Liver (tissue), 9 donors: Measurements from ENCODE around the gene RNF149. TPM values are rescaled to one million over a fixed set of nuclear protein-coding genes. Genes with fewer than 3 reads are reported as not detected.
A peak's percentile ranks its signal among the peaks of the same experiment; 100 is the strongest.

Experiments
- DNase-seq: peaks from one replicate; pipeline ENCODE4 v3.0.0-alpha.2; 2017; ENCODE audit warnings: low spot score
- H3K27ac ChIP-seq, 2 donors: one replicate each; pipeline ENCODE4 v1.7.0; 2013; ENCODE audit warnings: inconsistent platforms in 2 of 2, low read length in 2 of 2, control low read depth in 1 of 2, low read depth in 1 of 2, mild to moderate bottlenecking in 1 of 2
- H3K27me3 ChIP-seq, 4 donors: one replicate each; pipeline versions ENCODE4 v1.6.1 to v1.7.0; 2013; ENCODE audit warnings: low read length in 3 of 4, inconsistent platforms in 1 of 4, mild to moderate bottlenecking in 1 of 4, moderate library complexity in 1 of 4; ENCODE audit not compliant: control insufficient read depth in 4 of 4, insufficient read depth in 4 of 4
- H3K36me3 ChIP-seq, 4 donors: one replicate each; pipeline versions ENCODE4 v1.6.1 to v1.7.0; 2013; ENCODE audit warnings: low read length in 3 of 4, mild to moderate bottlenecking in 3 of 4, low read depth in 1 of 4, moderate library complexity in 1 of 4; ENCODE audit not compliant: control insufficient read depth in 4 of 4, insufficient read depth in 3 of 4
- H3K4me1 ChIP-seq, 4 donors: one replicate each; pipeline versions ENCODE4 v1.6.1 to v1.7.0; 2013; ENCODE audit warnings: low read length in 3 of 4, mild to moderate bottlenecking in 3 of 4, moderate library complexity in 1 of 4; ENCODE audit not compliant: control insufficient read depth in 4 of 4, insufficient read depth in 4 of 4
- H3K4me3 ChIP-seq, 3 donors: one replicate each; pipeline versions ENCODE4 v1.6.1 to v1.7.0; 2013; ENCODE audit warnings: low read length in 3 of 3, control low read depth in 1 of 3, low read depth in 1 of 3, mild to moderate bottlenecking in 1 of 3
- H3K9ac ChIP-seq, 2 donors: one replicate each; pipeline ENCODE4 v1.7.0; 2013; ENCODE audit warnings: low read length in 2 of 2, mild to moderate bottlenecking in 2 of 2, moderate library complexity in 2 of 2, control low read depth in 1 of 2, low read depth in 1 of 2
- H3K9me3 ChIP-seq, 4 donors: one replicate each; pipeline versions ENCODE4 v1.6.1 to v1.7.0; 2013; ENCODE audit warnings: low read length in 3 of 4; ENCODE audit not compliant: control insufficient read depth in 4 of 4
- ATF3 ChIP-seq: IDR thresholded peaks from 2 replicates; pipeline ENCODE4 v1.6.1; 2016; ENCODE audit warnings: antibody characterized with exemption
- CTCF ChIP-seq: fragments of 150-350 bp; IDR thresholded peaks from 2 replicates; pipeline ENCODE4 v1.5.1; 2017; ENCODE audit warnings: improper control_type of control experiment, low read depth, low read length; ENCODE audit not compliant: missing input control
- FOXA1 ChIP-seq: IDR thresholded peaks from 2 replicates; pipeline ENCODE4 v1.6.1; 2016; ENCODE audit warnings: antibody characterized with exemption
- FOXA2 ChIP-seq: IDR thresholded peaks from 2 replicates; pipeline ENCODE4 v1.6.1; 2016; ENCODE audit warnings: antibody characterized with exemption
- GABPA ChIP-seq, 2 donors: IDR thresholded peaks in 1 of 2; conservative IDR thresholded peaks in 1 of 2; 2 replicates each; pipeline ENCODE4 v1.6.1; 2016; ENCODE audit warnings: antibody characterized with exemption in 2 of 2, mild to moderate bottlenecking in 1 of 2, moderate library complexity in 1 of 2
- HNF4A ChIP-seq, 2 donors: conservative IDR thresholded peaks; 2 replicates each; pipeline ENCODE4 v1.6.1; 2016; ENCODE audit warnings: antibody characterized with exemption in 2 of 2, mild to moderate bottlenecking in 2 of 2
- HNF4G ChIP-seq: IDR thresholded peaks from 2 replicates; pipeline ENCODE4 v1.6.1; 2016; ENCODE audit warnings: antibody characterized with exemption
- JUND ChIP-seq, 2 donors: IDR thresholded peaks; 2 replicates each; pipeline ENCODE4 v1.6.1; 2016; ENCODE audit warnings: antibody characterized with exemption in 2 of 2
- MAX ChIP-seq: IDR thresholded peaks from 2 replicates; pipeline ENCODE4 v1.6.1; 2016; ENCODE audit warnings: antibody characterized with exemption
- NR2F2 ChIP-seq: IDR thresholded peaks from 2 replicates; pipeline ENCODE4 v1.6.1; 2016; ENCODE audit warnings: antibody characterized with exemption
- RAD21 ChIP-seq, 2 donors: IDR thresholded peaks; 2 replicates each; pipeline ENCODE4 v1.6.1; 2016; ENCODE audit warnings: antibody characterized with exemption in 2 of 2, mild to moderate bottlenecking in 2 of 2
- REST ChIP-seq: IDR thresholded peaks from 2 replicates; pipeline ENCODE4 v1.6.1; 2016; ENCODE audit warnings: antibody characterized with exemption, mild to moderate bottlenecking
- RXRA ChIP-seq, 2 donors: IDR thresholded peaks; 2 replicates each; pipeline ENCODE4 v1.6.1; 2017 to 2018; ENCODE audit warnings: antibody characterized with exemption in 2 of 2, mild to moderate bottlenecking in 1 of 2
- SP1 ChIP-seq: IDR thresholded peaks from 2 replicates; pipeline ENCODE4 v1.6.1; 2018; ENCODE audit warnings: antibody characterized with exemption, mild to moderate bottlenecking
- TAF1 ChIP-seq: conservative IDR thresholded peaks from 2 replicates; pipeline ENCODE4 v1.6.1; 2016; ENCODE audit warnings: antibody characterized with exemption, mild to moderate bottlenecking
- YY1 ChIP-seq: IDR thresholded peaks from 2 replicates; pipeline ENCODE4 v1.6.1; 2016; ENCODE audit warnings: antibody characterized with exemption, mild to moderate bottlenecking
- ZBTB33 ChIP-seq: IDR thresholded peaks from 2 replicates; pipeline ENCODE4 v1.6.1; 2016; ENCODE audit warnings: antibody characterized with exemption
- WGBS: extraction: QIAGEN DNeasy Blood & Tissue Kit; methylation state at CpG from one replicate; pipeline ENCODE4 v1.1.7; 2013; 5-methylcytosine and 5-hydroxymethylcytosine counted together
- polyA plus RNA-seq, 2 donors: library from polyadenylated mRNA; stranded (reverse) in 1 of 2; unstranded in 1 of 2; fragments of 200-250 nt in 1 of 2; fragments of >200 nt in 1 of 2; fragmentation: Nextera tagmentation in 1 of 2; extraction: Ambion mirVana in 1 of 2; gene quantifications; one replicate each; pipeline versions ENCODE4 v1.2.1 to v1.2.3, GENCODE V29; 2013 to 2015
- total RNA-seq, 2 donors: library from RNA; depleted of rRNA; stranded (reverse); fragments of >200 nt; gene quantifications; one replicate each; pipeline ENCODE4 v1.2.3, GENCODE V29; 2014
- donor health status: healthy.
- donor health status: healthy.
- donor health status: healthy.
- donor health status: healthy.
- donor health status: healthy.

Gene RNF149
- total and polyA plus RNA-seq, 4 donors: 14.1 to 54.7 (median 29.1) TPM

DNA sequence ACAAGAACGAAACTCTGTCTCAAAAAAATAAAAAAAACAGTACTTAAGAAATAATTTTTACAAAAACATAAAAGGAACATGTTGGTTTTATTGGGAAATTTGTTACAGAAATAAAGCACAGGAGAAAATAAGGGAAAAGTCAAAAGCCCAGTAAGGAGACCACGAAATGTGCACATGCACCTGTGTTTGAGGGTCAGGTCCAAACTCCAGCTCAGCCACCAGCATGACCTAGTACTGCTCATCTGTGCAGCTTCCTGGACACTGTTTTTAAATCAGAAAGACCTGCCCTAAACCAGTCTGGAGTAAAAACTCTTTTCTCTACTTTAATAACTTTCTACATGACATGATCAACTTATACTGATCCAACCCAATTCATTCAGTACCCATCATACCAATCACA, 21.2 kb downstream of the RNF149 start:
- peaks cover 3 to 24% (median 9%) of the 10 kb centered on the region in 4 donors for H3K4me1 ChIP-seq
- DNase-seq: no peak
- peak overlapping the region in 1 of 2 donors; percentile 87 for H3K9ac ChIP-seq
- peaks cover 2 to 32% (median 22%) of the 10 kb centered on the region in 4 donors for H3K36me3 ChIP-seq
- peak overlapping the region; percentile 77 to 86 for H3K27ac ChIP-seq
- no peaks in the 10 kb centered on the region for H3K27me3 ChIP-seq
- 50% methylated on average over 2 of the region's 2 CpGs for WGBS
- H3K9me3 ChIP-seq: no peaks in the 10 kb centered on the region
- no peak overlapping the region for H3K4me3 ChIP-seq
- TF ChIP-seq TAF1 (no peak), NR2F2 (no peak), MAX (peak; percentile 61), HNF4G (peak; percentile 84), YY1 (peak; percentile 57), JUND (IDR thresholded peaks at IDR 0.05) (peak; percentile 49 to 79), RXRA (IDR thresholded peaks at IDR 0.05) (peak; percentile 74 to 90), HNF4A (conservative IDR thresholded peaks at IDR 0.05) (peak; percentile 95 to 98), GABPA (IDR thresholded peaks at IDR 0.05 in 1 of 2, conservative IDR thresholded peaks at IDR 0.05 in 1 of 2) (peak in 1 of 2 donors; percentile 50), ZBTB33 (peak; percentile 54), SP1 (peak; percentile 90), ATF3 (no peak), REST (peak; percentile 70), RAD21 (IDR thresholded peaks at IDR 0.05) (peak; percentile 22 to 38), FOXA2 (peak; percentile 33), CTCF (no peak)

GRCh38 chr2:101286684-101287083, 21.8 kb downstream of the RNF149 start:
- H3K9me3 ChIP-seq: no peaks in the 10 kb centered on the region
- DNase-seq: no peak
- H3K9ac ChIP-seq: no peak overlapping the region
- H3K4me3 ChIP-seq: no peak overlapping the region
- H3K4me1 ChIP-seq: peaks cover 3 to 24% (median 9%) of the 10 kb centered on the region in 4 donors
- H3K27ac ChIP-seq: peak overlapping the region; percentile 77 to 86
- H3K27me3 ChIP-seq: no peaks in the 10 kb centered on the region
- WGBS: 93% methylated on average over 6 of the region's 6 CpGs
- peaks cover 5 to 36% (median 24%) of the 10 kb centered on the region in 4 donors for H3K36me3 ChIP-seq
- no peak for TF ChIP-seq ATF3
- TF ChIP-seq ZBTB33: no peak
- TF ChIP-seq SP1: no peak
- TF ChIP-seq FOXA2: no peak
- no peak for TF ChIP-seq CTCF
- no peak for TF ChIP-seq JUND (IDR thresholded peaks at IDR 0.05)
- no peak for TF ChIP-seq HNF4G
- no peak for TF ChIP-seq FOXA1
- TF ChIP-seq MAX: no peak
- no peak for TF ChIP-seq HNF4A (conservative IDR thresholded peaks at IDR 0.05)
